AG09309 (cell line): ENCODE results near the gene AKIRIN2.
"Not testable (repeated sequence)": the region's sequence is repeated elsewhere in the genome, so short reads cannot be mapped to it uniquely, and the experiment has no call there.

Experiments
- DNase-seq: peaks from one replicate; pipeline ENCODE4 v3.0.0-alpha.2; 2010; ENCODE audit warnings: low read depth
- H3K4me3 ChIP-seq: 2 replicates; pipeline ENCODE4 v1.5.1; 2011; ENCODE audit warnings: mild to moderate bottlenecking, low read depth, low read length, moderate library complexity; ENCODE audit not compliant: control insufficient read depth
- TF ChIP-seq, protein P1 (sequence below): IDR thresholded peaks from 2 replicates; pipeline ENCODE4 v1.5.1; 2011; ENCODE audit warnings: mild to moderate bottlenecking, low read depth, low read length, inconsistent platforms; ENCODE audit not compliant: insufficient read depth, control insufficient read depth; ENCODE audit errors: missing control alignments

The AKIRIN2 gene

DNA sequence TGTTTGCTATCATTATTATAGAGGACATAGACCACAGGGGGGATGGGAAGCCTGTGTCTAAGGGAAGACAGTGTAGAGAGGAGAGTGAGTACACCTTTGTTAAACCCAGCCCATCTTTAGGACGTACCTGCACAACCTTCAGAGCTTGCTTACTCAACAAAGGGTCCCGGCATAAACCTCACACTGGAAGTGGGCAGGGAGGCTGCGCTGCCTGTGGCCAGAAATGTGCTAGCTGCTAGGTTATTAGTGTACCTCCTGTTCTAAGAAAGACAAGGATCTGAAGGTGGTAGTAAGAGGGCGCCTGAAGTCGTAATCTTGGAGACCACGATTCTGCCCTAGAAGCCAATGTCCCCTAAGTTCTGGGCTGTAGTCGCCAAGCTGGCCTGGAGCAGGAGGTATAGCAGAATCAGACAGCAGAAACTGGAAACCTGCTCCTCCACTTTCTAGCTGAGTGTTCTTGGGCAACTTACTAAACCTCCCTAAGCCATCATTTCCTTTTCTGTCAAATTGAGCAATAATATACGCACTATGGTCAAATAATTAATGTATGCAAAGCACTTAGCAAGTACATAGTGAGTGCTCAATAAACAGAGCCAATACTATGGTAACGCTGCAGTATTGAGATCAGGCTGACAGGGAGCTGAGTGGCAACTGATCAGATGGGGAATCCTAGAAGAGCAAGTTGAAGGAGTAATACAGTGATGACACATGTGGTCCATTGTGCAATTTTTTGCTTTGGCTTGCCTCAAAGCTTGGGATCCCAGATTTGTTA lies 16.8 kb upstream of the AKIRIN2 start:
- TF ChIP-seq, protein P1, sequence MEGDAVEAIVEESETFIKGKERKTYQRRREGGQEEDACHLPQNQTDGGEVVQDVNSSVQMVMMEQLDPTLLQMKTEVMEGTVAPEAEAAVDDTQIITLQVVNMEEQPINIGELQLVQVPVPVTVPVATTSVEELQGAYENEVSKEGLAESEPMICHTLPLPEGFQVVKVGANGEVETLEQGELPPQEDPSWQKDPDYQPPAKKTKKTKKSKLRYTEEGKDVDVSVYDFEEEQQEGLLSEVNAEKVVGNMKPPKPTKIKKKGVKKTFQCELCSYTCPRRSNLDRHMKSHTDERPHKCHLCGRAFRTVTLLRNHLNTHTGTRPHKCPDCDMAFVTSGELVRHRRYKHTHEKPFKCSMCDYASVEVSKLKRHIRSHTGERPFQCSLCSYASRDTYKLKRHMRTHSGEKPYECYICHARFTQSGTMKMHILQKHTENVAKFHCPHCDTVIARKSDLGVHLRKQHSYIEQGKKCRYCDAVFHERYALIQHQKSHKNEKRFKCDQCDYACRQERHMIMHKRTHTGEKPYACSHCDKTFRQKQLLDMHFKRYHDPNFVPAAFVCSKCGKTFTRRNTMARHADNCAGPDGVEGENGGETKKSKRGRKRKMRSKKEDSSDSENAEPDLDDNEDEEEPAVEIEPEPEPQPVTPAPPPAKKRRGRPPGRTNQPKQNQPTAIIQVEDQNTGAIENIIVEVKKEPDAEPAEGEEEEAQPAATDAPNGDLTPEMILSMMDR, result no peak
- DNase-seq, result no peak
- no peak overlapping the region for H3K4me3 ChIP-seq

DNA sequence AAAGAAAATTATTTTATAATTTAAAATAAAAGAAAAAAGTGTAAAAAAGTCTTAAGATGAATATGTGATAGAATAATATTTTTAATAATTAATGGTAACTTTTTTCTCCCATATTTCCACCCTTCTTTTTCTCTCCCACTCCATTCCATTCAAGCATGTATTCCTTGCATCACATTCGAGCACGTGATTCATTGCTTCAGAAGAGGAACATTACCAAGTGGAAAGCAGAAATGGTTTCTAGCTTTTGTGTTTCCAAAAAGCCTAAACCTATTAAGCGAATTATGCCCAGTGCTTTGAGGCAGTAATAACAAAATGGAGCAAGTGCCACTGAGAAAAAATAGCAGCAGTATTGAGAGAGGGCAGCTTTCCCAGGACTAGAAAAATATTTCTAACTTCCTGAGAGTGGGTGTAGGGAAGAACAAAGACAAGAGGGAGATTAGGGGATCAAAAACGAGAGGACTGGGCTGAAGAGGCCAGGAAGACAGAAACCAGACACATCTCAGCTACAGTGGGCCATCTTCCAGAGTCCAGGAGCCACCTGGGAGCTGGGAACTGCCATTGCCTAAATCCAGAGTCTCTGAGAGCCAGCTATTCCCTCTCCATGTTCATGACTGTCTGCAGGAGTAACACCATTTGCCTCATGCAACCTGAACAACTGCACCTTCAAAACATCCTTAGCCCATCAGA lies 15.0 kb upstream of the AKIRIN2 start:
- no peak overlapping the region for H3K4me3 ChIP-seq
- TF ChIP-seq, protein P1, result no peak
- no peak for DNase-seq

DNA sequence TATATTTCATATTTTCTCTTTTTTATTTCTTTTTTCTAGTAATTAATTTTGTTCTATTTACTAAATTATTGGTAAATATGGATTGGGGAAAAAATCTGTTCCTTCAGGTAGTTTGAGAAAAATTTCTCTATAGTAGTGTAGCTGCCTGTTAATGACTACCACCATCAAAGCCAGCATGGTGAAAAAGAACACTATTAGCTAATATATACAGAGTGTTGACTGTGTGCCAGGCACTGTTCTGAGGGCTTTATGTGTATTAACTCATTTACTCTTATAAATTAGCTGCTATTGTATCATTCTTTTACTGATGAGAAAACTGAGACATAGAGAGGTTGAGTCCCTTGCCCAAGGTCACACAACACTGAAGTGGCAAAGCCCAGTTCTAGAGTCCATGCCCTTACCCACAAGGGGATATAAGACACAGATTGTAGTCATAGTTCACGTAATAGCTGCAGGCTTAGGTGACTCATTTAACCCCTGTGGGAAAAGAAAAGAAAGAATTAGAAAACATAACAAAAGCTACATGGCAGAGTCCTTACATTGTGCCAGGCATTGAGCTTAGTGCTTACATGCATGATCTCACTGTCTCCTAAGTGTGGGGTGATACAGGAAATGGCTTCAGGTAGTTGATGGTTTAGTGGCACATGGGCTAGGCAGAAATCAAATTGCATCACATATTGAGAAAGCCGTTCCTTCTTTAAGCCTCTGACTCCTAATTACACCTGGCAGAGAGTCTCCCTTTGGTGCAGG lies 12.2 kb upstream of the AKIRIN2 start:
- DNase-seq, result no peak
- H3K4me3 ChIP-seq, result no peak overlapping the region
- TF ChIP-seq, protein P1, result no peak

DNA sequence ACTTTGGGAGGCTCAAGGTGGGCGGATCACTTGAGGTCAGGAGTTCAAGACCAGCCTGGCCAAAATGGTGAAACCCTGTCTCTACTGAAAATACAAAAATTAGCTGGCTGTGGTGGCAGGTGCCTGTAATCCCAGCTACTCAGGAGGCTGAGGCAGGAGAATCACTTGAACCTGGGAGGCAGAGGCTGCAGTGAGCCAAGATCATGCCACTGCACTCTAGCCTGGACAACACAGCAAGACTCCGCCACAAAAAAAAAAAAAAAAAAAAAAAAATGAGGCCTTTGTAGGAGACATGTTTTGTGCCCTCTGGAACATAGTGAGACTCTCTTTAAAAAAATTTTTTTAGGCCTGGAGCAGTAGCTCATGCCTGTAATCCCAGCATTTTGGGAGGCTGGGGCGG lies 10.7 kb upstream of the AKIRIN2 start:
- H3K4me3 ChIP-seq, DNase-seq: not testable (repeated sequence)

DNA sequence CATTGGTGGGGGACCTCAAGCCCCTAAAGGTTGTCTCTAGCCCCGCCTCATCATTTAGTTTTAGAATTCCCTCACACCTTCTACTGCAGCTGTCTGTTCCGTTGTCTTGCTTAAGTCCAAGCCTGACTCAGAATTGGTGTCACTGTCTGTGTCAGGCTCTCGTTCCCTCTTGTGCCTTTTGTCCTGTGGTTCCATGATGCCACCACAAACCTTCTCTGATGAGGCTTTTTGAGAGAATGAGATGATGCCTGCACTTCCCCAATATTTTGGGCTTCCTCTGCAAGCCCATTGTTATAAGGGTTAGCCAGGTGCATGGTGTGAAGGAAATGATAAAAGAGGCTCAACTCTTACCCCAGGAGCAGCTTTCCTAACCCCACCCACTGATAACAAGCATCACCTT lies 8.1 kb upstream of the AKIRIN2 start:
- TF ChIP-seq, protein P1, result no peak
- H3K4me3 ChIP-seq, result no peak overlapping the region
- DNase-seq, result no peak

DNA sequence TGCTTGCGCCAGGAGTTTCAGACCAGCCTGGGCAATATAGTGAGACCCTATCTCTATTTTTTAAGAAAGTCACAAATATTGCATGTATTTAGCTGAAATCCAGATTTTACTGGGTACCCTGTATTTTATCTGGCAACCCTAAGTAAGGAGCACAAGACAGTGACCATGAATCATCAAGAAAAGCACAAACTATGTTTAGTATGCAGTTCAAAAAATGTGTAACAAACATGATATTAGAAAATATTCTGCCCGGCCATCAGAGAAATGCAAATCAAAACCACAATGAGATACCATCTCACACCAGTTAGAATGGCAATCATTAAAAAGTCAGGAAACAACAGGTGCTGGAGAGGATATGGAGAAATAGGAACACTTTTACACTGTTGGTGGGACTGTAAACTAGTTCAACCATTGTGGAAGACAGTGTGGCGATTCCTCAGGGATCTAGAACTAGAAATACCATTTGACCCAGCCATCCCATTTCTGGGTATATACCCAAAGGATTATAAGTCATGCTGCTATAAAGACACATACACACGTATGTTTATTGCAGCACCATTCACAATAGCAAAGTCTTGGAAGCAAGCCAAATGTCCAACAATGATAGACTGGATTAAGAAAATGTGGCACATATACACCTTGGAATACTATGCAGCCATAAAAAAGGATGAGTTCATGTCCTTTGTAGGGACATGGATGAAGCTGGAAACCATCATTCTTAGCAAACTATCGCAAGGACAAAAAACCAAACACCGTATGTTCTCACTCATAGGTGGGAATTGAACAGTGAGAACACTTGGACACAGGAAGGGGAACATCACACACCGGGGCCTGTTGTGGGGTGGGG lies 6.8 kb upstream of the AKIRIN2 start:
- not testable (repeated sequence) for DNase-seq, H3K4me3 ChIP-seq

DNA sequence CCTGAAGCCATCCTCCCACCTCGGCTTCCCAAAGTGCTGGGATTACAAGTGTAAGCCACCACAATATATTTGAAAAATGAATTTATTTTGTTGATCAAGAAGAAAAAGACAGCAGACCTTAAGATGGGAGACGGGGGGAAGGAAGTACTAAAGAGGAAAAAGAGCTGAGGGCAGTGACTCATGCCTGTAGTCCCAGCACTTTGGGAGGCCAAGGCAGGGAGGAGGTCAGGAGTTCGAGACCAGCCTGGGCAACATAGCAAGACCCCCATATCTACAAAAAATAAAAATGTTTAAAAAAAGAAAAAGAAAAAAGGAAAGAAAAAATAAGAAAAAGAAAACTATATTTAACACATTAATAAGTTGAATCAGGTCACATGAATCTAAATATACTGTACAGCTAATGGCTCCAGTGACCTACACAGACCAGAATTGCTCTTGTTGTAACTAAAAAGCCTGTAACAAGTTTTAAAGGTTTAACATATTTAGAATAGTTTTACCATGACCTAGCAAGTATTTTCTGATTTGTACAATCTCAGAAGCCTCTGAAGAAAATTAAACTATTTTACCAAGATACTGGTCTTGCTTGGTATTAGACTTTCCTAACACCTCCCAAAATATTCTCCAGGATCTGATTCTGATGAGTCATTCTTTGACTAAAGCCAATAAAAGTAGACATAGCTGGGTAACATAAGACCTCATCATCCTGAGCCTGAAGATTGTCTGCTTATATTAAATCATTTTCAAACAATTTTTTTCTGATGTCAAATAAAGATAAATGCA lies 4.3 kb upstream of the AKIRIN2 start:
- no peak overlapping the region for H3K4me3 ChIP-seq
- peak; percentile 63 for DNase-seq
- TF ChIP-seq, protein P1, result no peak
